Measurements from ENCODE around the gene FAF2.
"Not testable (repeated sequence)": the region's sequence is repeated elsewhere in the genome, so short reads cannot be mapped to it uniquely, and the experiment has no call there.

FAF2 gene

GRCh38 chr5:176450077-176450476 lies 1.9 kb downstream of the FAF2 start:
- DNase-seq (ENCODE audit: extremely low spot score, insufficient read length, low read depth) (no peak), FAIRE-seq (no peak)

- DNase-seq (ENCODE audit: extremely low spot score, insufficient read length, low read depth) (no peak), FAIRE-seq (no peak)
These were observed 6.7 kb downstream of the FAF2 start for GRCh38 chr5:176454724-176455394.

GRCh38 chr5:176458904-176459561 lies 10.8 kb downstream of the FAF2 start:
- no peak for DNase-seq (ENCODE audit: extremely low spot score, insufficient read length, low read depth)
- no peak for FAIRE-seq

GRCh38 chr5:176461349-176461748 lies 13.2 kb downstream of the FAF2 start:
- no peak for DNase-seq (ENCODE audit: extremely low spot score, insufficient read length, low read depth)
- no peak for FAIRE-seq

- no peak for DNase-seq (ENCODE audit: extremely low spot score, insufficient read length, low read depth)
- no peak for FAIRE-seq
These were observed 15.1 kb downstream of the FAF2 start for GRCh38 chr5:176463113-176463764.

- no peak for FAIRE-seq
- no peak for DNase-seq (ENCODE audit: extremely low spot score, insufficient read length, low read depth)
These were observed 18.2 kb downstream of the FAF2 start for GRCh38 chr5:176466245-176466871.

GRCh38 chr5:176469296-176469695 lies 21.1 kb downstream of the FAF2 start:
- DNase-seq (ENCODE audit: extremely low spot score, insufficient read length, low read depth) (no peak), FAIRE-seq (no peak)

GRCh38 chr5:176470539-176470938 lies 22.4 kb downstream of the FAF2 start:
- DNase-seq (ENCODE audit: extremely low spot score, insufficient read length, low read depth) (no peak), FAIRE-seq (no peak)

- DNase-seq (ENCODE audit: extremely low spot score, insufficient read length, low read depth) (no peak), FAIRE-seq (no peak)
These were observed 22.9 kb downstream of the FAF2 start for GRCh38 chr5:176471098-176471497.

- FAIRE-seq (no peak), DNase-seq (ENCODE audit: extremely low spot score, insufficient read length, low read depth) (no peak)
These were observed 25.3 kb downstream of the FAF2 start for GRCh38 chr5:176473335-176474006.

GRCh38 chr5:176474476-176474875 lies 26.3 kb downstream of the FAF2 start:
- DNase-seq (ENCODE audit: extremely low spot score, insufficient read length, low read depth), result no peak

GRCh38 chr5:176481711-176482110 lies 33.5 kb downstream of the FAF2 start:
- FAIRE-seq (peak; percentile 15), DNase-seq (ENCODE audit: extremely low spot score, insufficient read length, low read depth) (no peak)

More at GRCh38 chr5:176474476-176474875, 26.3 kb downstream of the FAF2 start:
- no peak for FAIRE-seq

- no peak for FAIRE-seq
- DNase-seq (ENCODE audit: extremely low spot score, insufficient read length, low read depth), result no peak
These were observed 37.0 kb downstream of the FAF2 start for GRCh38 chr5:176485176-176485575.

GRCh38 chr5:176486189-176486757 lies 38.1 kb downstream of the FAF2 start:
- DNase-seq (ENCODE audit: extremely low spot score, insufficient read length, low read depth) (no peak), FAIRE-seq (peak; percentile 9)

- FAIRE-seq, result not testable (repeated sequence)
These were observed 39.0 kb downstream of the FAF2 start for GRCh38 chr5:176487160-176487559.

GRCh38 chr5:176489077-176489476 lies 40.9 kb downstream of the FAF2 start:
- FAIRE-seq (no peak), DNase-seq (ENCODE audit: extremely low spot score, insufficient read length, low read depth) (no peak)

More at GRCh38 chr5:176487160-176487559, 39.0 kb downstream of the FAF2 start:
- DNase-seq (ENCODE audit: extremely low spot score, insufficient read length, low read depth), result not testable (repeated sequence)

GRCh38 chr5:176490301-176490700 lies 42.1 kb downstream of the FAF2 start:
- FAIRE-seq, result no peak
- DNase-seq (ENCODE audit: extremely low spot score, insufficient read length, low read depth), result no peak

- DNase-seq (ENCODE audit: extremely low spot score, insufficient read length, low read depth) (no peak), FAIRE-seq (no peak)
These were observed 42.9 kb downstream of the FAF2 start for GRCh38 chr5:176491101-176491502.

GRCh38 chr5:176491901-176492300 lies 43.7 kb downstream of the FAF2 start:
- FAIRE-seq (no peak), DNase-seq (ENCODE audit: extremely low spot score, insufficient read length, low read depth) (no peak)

GRCh38 chr5:176492431-176492830 lies 44.2 kb downstream of the FAF2 start:
- DNase-seq (ENCODE audit: extremely low spot score, insufficient read length, low read depth) (no peak), FAIRE-seq (no peak)
